WTC11 (cell line): Measurements from ENCODE around the gene TESK2. TPM values are rescaled to one million over a fixed set of nuclear protein-coding genes. Genes with fewer than 3 reads are reported as not detected.

ENCODE experiments used
- ATAC-seq: fragments of 200-7000 bp; cut with Tn5 transposase; 2 replicates; pipeline ENCODE4 v1.10.0; 2021; ENCODE audit warnings: mild to moderate bottlenecking, moderate library complexity
- CTCF ChIA-PET: fragments of 300-600 bp; sonication (Branson Sonifier 250); formaldehyde crosslinking; loops from one replicate; lab custom pipeline; 2021; ENCODE audit warnings: antibody characterized with exemption; lab: Charles Lee
- POLR2A ChIA-PET: fragments of 350-600 bp; sonication (Branson Sonifier 250); formaldehyde crosslinking; loops from one replicate; lab custom pipeline; 2021; ENCODE audit warnings: antibody characterized with exemption; lab: Charles Lee
- DNase-seq: peaks from one replicate; pipeline ENCODE4 v3.0.0; 2021; ENCODE audit warnings: low spot score
- H3K27ac Mint-ChIP-seq: 2 replicates; pipeline ENCODE4 v1.8.0; 2021; ENCODE audit warnings: mixed read lengths
- H3K27me3 Mint-ChIP-seq: 2 replicates; pipeline ENCODE4 v1.8.0; 2021; ENCODE audit warnings: low read depth, mild to moderate bottlenecking, moderate library complexity, mixed read lengths
- H3K36me3 Mint-ChIP-seq: 2 replicates; pipeline ENCODE4 v1.8.0; 2021; ENCODE audit warnings: mixed read lengths
- H3K4me1 Mint-ChIP-seq: 2 replicates; pipeline ENCODE4 v1.8.0; 2022; ENCODE audit warnings: mixed read lengths
- H3K4me3 Mint-ChIP-seq: 2 replicates; pipeline ENCODE4 v1.8.0; 2021; ENCODE audit warnings: mild to moderate bottlenecking, moderate library complexity, mixed read lengths
- H3K9me3 Mint-ChIP-seq: 2 replicates; pipeline ENCODE4 v1.8.0; 2021; ENCODE audit warnings: mixed read lengths
- CREB1 ChIP-seq: sonication (generic); formaldehyde crosslinking; IDR thresholded peaks from 2 replicates; pipeline ENCODE4 v1.8.0; 2023; ENCODE audit warnings: mild to moderate bottlenecking, missing genetic modification reagents
- CREM ChIP-seq: sonication (generic); formaldehyde crosslinking; IDR thresholded peaks from 2 replicates; pipeline ENCODE4 v1.8.1; 2022; ENCODE audit warnings: mild to moderate bottlenecking, missing genetic modification reagents, moderate library complexity
- ELF4 ChIP-seq: sonication (generic); formaldehyde crosslinking; IDR thresholded peaks from 2 replicates; pipeline ENCODE4 v1.8.1; 2022; ENCODE audit warnings: low read depth, mild to moderate bottlenecking, moderate library complexity, missing genetic modification reagents
- FOXP1 ChIP-seq: sonication (generic); formaldehyde crosslinking; IDR thresholded peaks from 2 replicates; pipeline ENCODE4 v1.8.0; 2022; ENCODE audit warnings: missing genetic modification reagents, mild to moderate bottlenecking, moderate library complexity, borderline replicate concordance
- GABPB1 ChIP-seq: sonication (generic); formaldehyde crosslinking; IDR thresholded peaks from 2 replicates; pipeline ENCODE4 v1.8.1; 2023; ENCODE audit warnings: mild to moderate bottlenecking, missing genetic modification reagents
- HMGA2 ChIP-seq: fragments of 250-450 bp; sonication (Bioruptor Pico); IDR thresholded peaks from 2 replicates; pipeline ENCODE4 v1.4.0; 2021; ENCODE audit warnings: mild to moderate bottlenecking, moderate library complexity
- NFYB ChIP-seq: sonication (generic); formaldehyde crosslinking; conservative IDR thresholded peaks from 2 replicates; pipeline ENCODE4 v1.8.0; 2022; ENCODE audit warnings: low read depth, missing genetic modification reagents
- NR2C2 ChIP-seq: sonication (generic); formaldehyde crosslinking; IDR thresholded peaks from 2 replicates; pipeline ENCODE4 v1.8.0; 2022; ENCODE audit warnings: mild to moderate bottlenecking, missing genetic modification reagents
- RORB ChIP-seq: fragments of 250-450 bp; sonication (Bioruptor Pico); IDR thresholded peaks from 2 replicates; pipeline ENCODE4 v1.9.0; 2021; ENCODE audit warnings: mild to moderate bottlenecking
- SMAD4 ChIP-seq: sonication (generic); formaldehyde crosslinking; IDR thresholded peaks from 2 replicates; pipeline ENCODE4 v1.8.0; 2022; ENCODE audit warnings: mild to moderate bottlenecking, missing genetic modification reagents
- SOX15 ChIP-seq: fragments of 250-450 bp; sonication (Bioruptor Pico); IDR thresholded peaks from 2 replicates; pipeline ENCODE4 v1.9.0; 2021; ENCODE audit warnings: mild to moderate bottlenecking
- TP53 ChIP-seq: sonication (generic); formaldehyde crosslinking; IDR thresholded peaks from 2 replicates; pipeline ENCODE4 v1.8.1; 2023; ENCODE audit warnings: mild to moderate bottlenecking, missing genetic modification reagents
- ZNF263 ChIP-seq: sonication (generic); formaldehyde crosslinking; IDR thresholded peaks from 2 replicates; pipeline ENCODE4 v1.8.1; 2022; ENCODE audit warnings: low read depth, mild to moderate bottlenecking, moderate library complexity, missing genetic modification reagents
- ZNF317 ChIP-seq: sonication (generic); formaldehyde crosslinking; IDR thresholded peaks from 2 replicates; pipeline ENCODE4 v1.8.1; 2023; ENCODE audit warnings: low read depth, mild to moderate bottlenecking, moderate library complexity, missing genetic modification reagents, borderline replicate concordance
- total RNA-seq: library from RNA; stranded (reverse); gene quantifications from 3 replicates; pipeline ENCODE4 v1.2.3, GENCODE V29; 2021
- TF ChIP-seq, protein P1 (sequence below): sonication (generic); formaldehyde crosslinking; IDR thresholded peaks from 2 replicates; pipeline ENCODE4 v1.8.1; 2023; ENCODE audit warnings: mild to moderate bottlenecking, missing genetic modification reagents
- TF ChIP-seq, protein P2 (sequence below): fragments of 250-450 bp; sonication (Bioruptor Pico); IDR thresholded peaks from 2 replicates; pipeline ENCODE4 v1.8.0; 2021; ENCODE audit warnings: mild to moderate bottlenecking
- TF ChIP-seq, protein P3 (sequence below): sonication (generic); formaldehyde crosslinking; IDR thresholded peaks from 2 replicates; pipeline ENCODE4 v1.8.0; 2022; ENCODE audit warnings: mild to moderate bottlenecking, missing genetic modification reagents
- TF ChIP-seq, protein P4 (sequence below): fragments of 250-450 bp; sonication (Bioruptor Pico); IDR thresholded peaks from 2 replicates; pipeline ENCODE4 v2.1.2; 2022; ENCODE audit warnings: mild to moderate bottlenecking, moderate library complexity
- TF ChIP-seq, protein P5 (sequence below): sonication (generic); formaldehyde crosslinking; IDR thresholded peaks from 2 replicates; pipeline ENCODE4 v1.8.1; 2023; ENCODE audit warnings: mild to moderate bottlenecking, missing genetic modification reagents
- TF ChIP-seq, protein P6 (sequence below): sonication (generic); formaldehyde crosslinking; IDR thresholded peaks from 2 replicates; pipeline ENCODE4 v1.8.1; 2023; ENCODE audit warnings: mild to moderate bottlenecking, missing genetic modification reagents, moderate library complexity
- TF ChIP-seq, protein P7 (sequence below): fragments of 250-450 bp; sonication (Bioruptor Pico); IDR thresholded peaks from 2 replicates; pipeline ENCODE4 v1.9.0; 2021; ENCODE audit warnings: mild to moderate bottlenecking
- TF ChIP-seq, protein P8 (sequence below): sonication (generic); formaldehyde crosslinking; IDR thresholded peaks from 2 replicates; pipeline ENCODE4 v1.8.1; 2023; ENCODE audit warnings: mild to moderate bottlenecking, missing genetic modification reagents, borderline replicate concordance

Gene TESK2
- total RNA-seq, 1 experiment from 2014 or later, result 13.3 TPM

DNA sequence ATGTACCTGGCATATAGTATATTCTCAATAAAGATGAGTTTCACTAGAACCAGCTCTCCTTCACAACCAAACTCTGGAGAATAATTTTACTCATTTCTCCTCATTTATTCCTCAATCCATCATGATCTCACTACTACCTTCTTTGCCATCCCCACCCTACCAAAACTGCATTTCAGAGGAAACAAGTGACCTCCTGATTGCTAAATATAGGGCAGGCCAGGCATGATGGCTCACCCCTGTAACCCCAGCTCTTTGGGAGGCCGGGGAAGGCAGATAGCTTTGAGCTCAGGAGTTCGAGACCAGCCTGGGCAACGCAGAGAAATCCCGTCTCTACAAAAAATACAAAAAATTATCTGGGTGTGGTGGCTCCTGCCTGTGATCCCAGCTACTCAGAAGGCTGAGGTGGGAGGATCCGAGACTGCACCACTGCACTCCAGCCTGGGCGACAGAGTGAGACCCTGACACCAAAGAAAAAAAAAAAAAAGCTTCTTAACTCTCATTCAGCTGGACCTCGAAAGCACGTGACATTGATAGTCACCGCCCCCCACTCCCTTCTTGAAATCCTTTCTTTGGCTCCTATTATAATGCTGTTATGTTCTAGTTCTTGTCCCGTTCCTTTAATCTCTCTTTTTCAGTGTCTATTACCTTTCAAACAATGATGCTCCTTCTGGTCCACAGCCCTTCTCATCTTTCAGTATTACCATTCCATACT is 2.1 kb downstream of the TESK2 start:
- POLR2A ChIA-PET, result no interaction called here
- ATAC-seq (no peak), DNase-seq (no peak)
- peaks cover 5% of the 10 kb centered on the region; the same call in 1 of the 2 replicates for H3K4me1 Mint-ChIP-seq
- no peaks in the 10 kb centered on the region for H3K27me3 Mint-ChIP-seq
- CTCF ChIA-PET, result interaction anchor here (1.0 to 8.3 kb wide), 3 partner anchors 130 to 474 kb away, joined by 8 to 170 read pairs (median 16); no protein-coding TSS in a partner anchor
- H3K4me3 Mint-ChIP-seq, result no peak overlapping the region
- H3K36me3 Mint-ChIP-seq, result no peaks in the 10 kb centered on the region
- H3K9me3 Mint-ChIP-seq, result no peaks in the 10 kb centered on the region
- no peak for TF ChIP-seq NFYB (CRISPR knock-in tag)
- no peak for TF ChIP-seq CREM (CRISPR knock-in tag)
- TF ChIP-seq, protein P1, sequence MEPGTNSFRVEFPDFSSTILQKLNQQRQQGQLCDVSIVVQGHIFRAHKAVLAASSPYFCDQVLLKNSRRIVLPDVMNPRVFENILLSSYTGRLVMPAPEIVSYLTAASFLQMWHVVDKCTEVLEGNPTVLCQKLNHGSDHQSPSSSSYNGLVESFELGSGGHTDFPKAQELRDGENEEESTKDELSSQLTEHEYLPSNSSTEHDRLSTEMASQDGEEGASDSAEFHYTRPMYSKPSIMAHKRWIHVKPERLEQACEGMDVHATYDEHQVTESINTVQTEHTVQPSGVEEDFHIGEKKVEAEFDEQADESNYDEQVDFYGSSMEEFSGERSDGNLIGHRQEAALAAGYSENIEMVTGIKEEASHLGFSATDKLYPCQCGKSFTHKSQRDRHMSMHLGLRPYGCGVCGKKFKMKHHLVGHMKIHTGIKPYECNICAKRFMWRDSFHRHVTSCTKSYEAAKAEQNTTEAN (CRISPR knock-in tag), result no peak
- no peak for TF ChIP-seq TP53 (CRISPR knock-in tag)
- TF ChIP-seq HMGA2 (CRISPR knock-in tag), result no peak
- TF ChIP-seq, protein P2, sequence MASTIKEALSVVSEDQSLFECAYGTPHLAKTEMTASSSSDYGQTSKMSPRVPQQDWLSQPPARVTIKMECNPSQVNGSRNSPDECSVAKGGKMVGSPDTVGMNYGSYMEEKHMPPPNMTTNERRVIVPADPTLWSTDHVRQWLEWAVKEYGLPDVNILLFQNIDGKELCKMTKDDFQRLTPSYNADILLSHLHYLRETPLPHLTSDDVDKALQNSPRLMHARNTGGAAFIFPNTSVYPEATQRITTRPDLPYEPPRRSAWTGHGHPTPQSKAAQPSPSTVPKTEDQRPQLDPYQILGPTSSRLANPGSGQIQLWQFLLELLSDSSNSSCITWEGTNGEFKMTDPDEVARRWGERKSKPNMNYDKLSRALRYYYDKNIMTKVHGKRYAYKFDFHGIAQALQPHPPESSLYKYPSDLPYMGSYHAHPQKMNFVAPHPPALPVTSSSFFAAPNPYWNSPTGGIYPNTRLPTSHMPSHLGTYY (CRISPR knock-in tag), result no peak
- TF ChIP-seq, protein P3, sequence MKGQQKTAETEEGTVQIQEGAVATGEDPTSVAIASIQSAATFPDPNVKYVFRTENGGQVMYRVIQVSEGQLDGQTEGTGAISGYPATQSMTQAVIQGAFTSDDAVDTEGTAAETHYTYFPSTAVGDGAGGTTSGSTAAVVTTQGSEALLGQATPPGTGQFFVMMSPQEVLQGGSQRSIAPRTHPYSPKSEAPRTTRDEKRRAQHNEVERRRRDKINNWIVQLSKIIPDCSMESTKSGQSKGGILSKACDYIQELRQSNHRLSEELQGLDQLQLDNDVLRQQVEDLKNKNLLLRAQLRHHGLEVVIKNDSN (CRISPR knock-in tag), result no peak
- TF ChIP-seq, protein P4, sequence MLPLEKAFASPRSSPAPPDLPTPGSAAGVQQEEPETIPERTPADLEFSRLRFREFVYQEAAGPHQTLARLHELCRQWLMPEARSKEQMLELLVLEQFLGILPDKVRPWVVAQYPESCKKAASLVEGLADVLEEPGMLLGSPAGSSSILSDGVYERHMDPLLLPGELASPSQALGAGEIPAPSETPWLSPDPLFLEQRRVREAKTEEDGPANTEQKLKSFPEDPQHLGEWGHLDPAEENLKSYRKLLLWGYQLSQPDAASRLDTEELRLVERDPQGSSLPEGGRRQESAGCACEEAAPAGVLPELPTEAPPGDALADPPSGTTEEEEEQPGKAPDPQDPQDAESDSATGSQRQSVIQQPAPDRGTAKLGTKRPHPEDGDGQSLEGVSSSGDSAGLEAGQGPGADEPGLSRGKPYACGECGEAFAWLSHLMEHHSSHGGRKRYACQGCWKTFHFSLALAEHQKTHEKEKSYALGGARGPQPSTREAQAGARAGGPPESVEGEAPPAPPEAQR, result no peak
- TF ChIP-seq SMAD4 (CRISPR knock-in tag), result no peak
- TF ChIP-seq SOX15 (CRISPR knock-in tag), result no peak
- H3K27ac Mint-ChIP-seq, result no peak overlapping the region

DNA sequence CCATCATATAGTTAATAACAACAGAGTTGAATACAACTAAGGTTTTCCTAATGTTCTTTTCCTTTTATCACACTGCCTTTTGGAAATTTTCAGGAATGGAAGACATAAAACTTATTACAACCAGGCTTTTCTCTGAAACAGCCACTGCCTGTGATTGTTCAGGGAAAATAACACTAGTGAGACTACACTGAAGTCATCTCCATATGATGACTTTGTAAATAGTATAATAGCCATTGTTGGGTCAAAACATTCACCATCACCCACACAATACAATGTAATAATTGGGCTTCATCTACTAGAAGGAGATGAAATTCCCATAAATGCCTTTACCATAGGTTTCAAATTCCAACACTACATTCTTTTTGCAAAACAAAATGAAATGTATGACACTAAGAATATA is 5.0 kb downstream of the TESK2 start:
- H3K27ac Mint-ChIP-seq, result no peak overlapping the region
- DNase-seq, result no peak
- no peaks in the 10 kb centered on the region for H3K36me3 Mint-ChIP-seq
- no peaks in the 10 kb centered on the region for H3K27me3 Mint-ChIP-seq
- no peaks in the 10 kb centered on the region for H3K9me3 Mint-ChIP-seq
- ChIA-PET CTCF (no interaction called here), POLR2A (no interaction called here)
- ATAC-seq, result no peak
- H3K4me1 Mint-ChIP-seq, result peaks cover 5% of the 10 kb centered on the region; the same call in 1 of the 2 replicates
- no peak overlapping the region for H3K4me3 Mint-ChIP-seq
- TF ChIP-seq ZNF317 (CRISPR knock-in tag) (no peak), SOX15 (CRISPR knock-in tag) (no peak), CREB1 (CRISPR knock-in tag) (no peak), NR2C2 (CRISPR knock-in tag) (no peak), RORB (CRISPR knock-in tag) (no peak), ZNF263 (CRISPR knock-in tag) (no peak), HMGA2 (CRISPR knock-in tag) (no peak), ELF4 (no peak), GABPB1 (CRISPR knock-in tag) (no peak), FOXP1 (CRISPR knock-in tag) (no peak), CREM (CRISPR knock-in tag) (no peak)
- TF ChIP-seq, protein P5, sequence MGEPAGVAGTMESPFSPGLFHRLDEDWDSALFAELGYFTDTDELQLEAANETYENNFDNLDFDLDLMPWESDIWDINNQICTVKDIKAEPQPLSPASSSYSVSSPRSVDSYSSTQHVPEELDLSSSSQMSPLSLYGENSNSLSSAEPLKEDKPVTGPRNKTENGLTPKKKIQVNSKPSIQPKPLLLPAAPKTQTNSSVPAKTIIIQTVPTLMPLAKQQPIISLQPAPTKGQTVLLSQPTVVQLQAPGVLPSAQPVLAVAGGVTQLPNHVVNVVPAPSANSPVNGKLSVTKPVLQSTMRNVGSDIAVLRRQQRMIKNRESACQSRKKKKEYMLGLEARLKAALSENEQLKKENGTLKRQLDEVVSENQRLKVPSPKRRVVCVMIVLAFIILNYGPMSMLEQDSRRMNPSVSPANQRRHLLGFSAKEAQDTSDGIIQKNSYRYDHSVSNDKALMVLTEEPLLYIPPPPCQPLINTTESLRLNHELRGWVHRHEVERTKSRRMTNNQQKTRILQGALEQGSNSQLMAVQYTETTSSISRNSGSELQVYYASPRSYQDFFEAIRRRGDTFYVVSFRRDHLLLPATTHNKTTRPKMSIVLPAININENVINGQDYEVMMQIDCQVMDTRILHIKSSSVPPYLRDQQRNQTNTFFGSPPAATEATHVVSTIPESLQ (CRISPR knock-in tag), result no peak
- TF ChIP-seq, protein P6, sequence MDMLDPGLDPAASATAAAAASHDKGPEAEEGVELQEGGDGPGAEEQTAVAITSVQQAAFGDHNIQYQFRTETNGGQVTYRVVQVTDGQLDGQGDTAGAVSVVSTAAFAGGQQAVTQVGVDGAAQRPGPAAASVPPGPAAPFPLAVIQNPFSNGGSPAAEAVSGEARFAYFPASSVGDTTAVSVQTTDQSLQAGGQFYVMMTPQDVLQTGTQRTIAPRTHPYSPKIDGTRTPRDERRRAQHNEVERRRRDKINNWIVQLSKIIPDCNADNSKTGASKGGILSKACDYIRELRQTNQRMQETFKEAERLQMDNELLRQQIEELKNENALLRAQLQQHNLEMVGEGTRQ (CRISPR knock-in tag), result no peak
- TF ChIP-seq, protein P7, sequence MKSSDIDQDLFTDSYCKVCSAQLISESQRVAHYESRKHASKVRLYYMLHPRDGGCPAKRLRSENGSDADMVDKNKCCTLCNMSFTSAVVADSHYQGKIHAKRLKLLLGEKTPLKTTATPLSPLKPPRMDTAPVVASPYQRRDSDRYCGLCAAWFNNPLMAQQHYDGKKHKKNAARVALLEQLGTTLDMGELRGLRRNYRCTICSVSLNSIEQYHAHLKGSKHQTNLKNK (CRISPR knock-in tag), result no peak
- TF ChIP-seq, protein P8, sequence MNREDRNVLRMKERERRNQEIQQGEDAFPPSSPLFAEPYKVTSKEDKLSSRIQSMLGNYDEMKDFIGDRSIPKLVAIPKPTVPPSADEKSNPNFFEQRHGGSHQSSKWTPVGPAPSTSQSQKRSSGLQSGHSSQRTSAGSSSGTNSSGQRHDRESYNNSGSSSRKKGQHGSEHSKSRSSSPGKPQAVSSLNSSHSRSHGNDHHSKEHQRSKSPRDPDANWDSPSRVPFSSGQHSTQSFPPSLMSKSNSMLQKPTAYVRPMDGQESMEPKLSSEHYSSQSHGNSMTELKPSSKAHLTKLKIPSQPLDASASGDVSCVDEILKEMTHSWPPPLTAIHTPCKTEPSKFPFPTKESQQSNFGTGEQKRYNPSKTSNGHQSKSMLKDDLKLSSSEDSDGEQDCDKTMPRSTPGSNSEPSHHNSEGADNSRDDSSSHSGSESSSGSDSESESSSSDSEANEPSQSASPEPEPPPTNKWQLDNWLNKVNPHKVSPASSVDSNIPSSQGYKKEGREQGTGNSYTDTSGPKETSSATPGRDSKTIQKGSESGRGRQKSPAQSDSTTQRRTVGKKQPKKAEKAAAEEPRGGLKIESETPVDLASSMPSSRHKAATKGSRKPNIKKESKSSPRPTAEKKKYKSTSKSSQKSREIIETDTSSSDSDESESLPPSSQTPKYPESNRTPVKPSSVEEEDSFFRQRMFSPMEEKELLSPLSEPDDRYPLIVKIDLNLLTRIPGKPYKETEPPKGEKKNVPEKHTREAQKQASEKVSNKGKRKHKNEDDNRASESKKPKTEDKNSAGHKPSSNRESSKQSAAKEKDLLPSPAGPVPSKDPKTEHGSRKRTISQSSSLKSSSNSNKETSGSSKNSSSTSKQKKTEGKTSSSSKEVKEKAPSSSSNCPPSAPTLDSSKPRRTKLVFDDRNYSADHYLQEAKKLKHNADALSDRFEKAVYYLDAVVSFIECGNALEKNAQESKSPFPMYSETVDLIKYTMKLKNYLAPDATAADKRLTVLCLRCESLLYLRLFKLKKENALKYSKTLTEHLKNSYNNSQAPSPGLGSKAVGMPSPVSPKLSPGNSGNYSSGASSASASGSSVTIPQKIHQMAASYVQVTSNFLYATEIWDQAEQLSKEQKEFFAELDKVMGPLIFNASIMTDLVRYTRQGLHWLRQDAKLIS (CRISPR knock-in tag), result no peak
